HepG2 (cell line): Measurements from ENCODE around the gene BTBD7. TPM values are rescaled to one million over a fixed set of nuclear protein-coding genes. Genes with fewer than 3 reads are reported as not detected.

Experiments used
- ATAC-seq: fragments of 200-7000 bp; cut with Tn5 transposase; 3 replicates; pipeline ENCODE4 v1.9.1; 2020; ENCODE audit warnings: mild to moderate bottlenecking, moderate library complexity
- BruUV-seq: library from RNA; stranded (reverse); fragments of 400-500 nt; replicated peaks from 2 replicates; lab custom pipeline; 2021; lab: Mats Ljungman, UMichigan
- CTCF ChIA-PET: fragments of 300-600 bp; formaldehyde crosslinking; extraction: SDS; loops from one replicate; lab custom pipeline; 2021; ENCODE audit warnings: low total read pairs, inconsistent platforms, low intra/inter-chr PET ratio; lab: Yijun Ruan, JAX
- POLR2A ChIA-PET: fragments of 350-600 bp; sonication (Branson Sonifier 250); formaldehyde crosslinking; loops from one replicate; lab custom pipeline; 2020; ENCODE audit warnings: antibody characterized with exemption, inconsistent platforms; lab: Yijun Ruan, JAX
- DNase-seq: peaks from one replicate; pipeline ENCODE4 v3.0.0-alpha.2; 2015; ENCODE audit warnings: low spot score
- FAIRE-seq: peaks from 3 replicates; lab custom pipeline; 2011; peaks lifted over from hg19 to GRCh38; lab: Jason Lieb, UNC
- H2AFZ ChIP-seq: one replicate; pipeline ENCODE4 v1.6.1; 2011; ENCODE audit warnings: low read length, inconsistent platforms
- H3K27ac ChIP-seq: fragments of 300-600 bp; 3 replicates; pipeline ENCODE4 v1.8.0; 2011; ENCODE audit warnings: mixed run types, mild to moderate bottlenecking, mixed read lengths, low read length, inconsistent platforms; ENCODE audit not compliant: insufficient read depth; ENCODE audit errors: extremely low read length
- H3K27me3 ChIP-seq, 2 experiments: fragments of 200-600 bp in 1 of 2; 2 replicates in 1 of 2; 3 replicates in 1 of 2; pipeline versions ENCODE4 v1.6.0 to v1.8.0; 2011; ENCODE audit warnings: low read length in 2 of 2, mild to moderate bottlenecking in 2 of 2, moderate library complexity in 2 of 2, inconsistent platforms in 1 of 2; ENCODE audit not compliant: insufficient read depth in 2 of 2, control insufficient read depth in 1 of 2
- H3K36me3 ChIP-seq, 2 experiments: fragments of 200-600 bp in 1 of 2; replicated peaks in 1 of 2; 2 replicates in 1 of 2; 3 replicates in 1 of 2; pipeline versions ENCODE4 v1.5.1 to v1.8.0; 2011; ENCODE audit warnings: low read length in 2 of 2, inconsistent platforms in 1 of 2; ENCODE audit not compliant: insufficient read depth in 2 of 2, control insufficient read depth in 1 of 2
- H3K4me1 ChIP-seq: 2 replicates; pipeline ENCODE4 v1.5.1; 2012; ENCODE audit warnings: low read length, inconsistent platforms; ENCODE audit not compliant: insufficient read depth
- H3K4me2 ChIP-seq: 2 replicates; pipeline ENCODE4 v1.6.0; 2011; ENCODE audit warnings: low read depth, low read length, inconsistent platforms
- H3K4me3 ChIP-seq, 3 experiments: fragments of 200-600 bp in 1 of 3; sonication (generic), shearing (Covaris generic) in 1 of 3; replicated peaks in 1 of 3; 2 replicates each; pipeline ENCODE4 v1.5.1; 2011 to 2016; ENCODE audit warnings: low read length in 3 of 3, inconsistent platforms in 2 of 3, low read depth in 2 of 3, mild to moderate bottlenecking in 2 of 3, control low read depth in 1 of 3, mixed read lengths in 1 of 3; ENCODE audit not compliant: insufficient read depth in 1 of 3
- H3K79me2 ChIP-seq: one replicate; pipeline ENCODE4 v1.6.1; 2011; ENCODE audit warnings: low read length, inconsistent platforms; ENCODE audit not compliant: insufficient read depth
- H3K9ac ChIP-seq: 2 replicates; pipeline ENCODE4 v1.6.0; 2011; ENCODE audit warnings: mild to moderate bottlenecking, low read depth, low read length, inconsistent platforms; ENCODE audit not compliant: insufficient read depth
- H3K9me3 ChIP-seq: 2 replicates; pipeline ENCODE4 v1.5.1; 2012; ENCODE audit warnings: mild to moderate bottlenecking, low read length
- H4K20me1 ChIP-seq: 2 replicates; pipeline ENCODE4 v1.6.0; 2011; ENCODE audit warnings: inconsistent platforms, mild to moderate bottlenecking, low read length, moderate library complexity; ENCODE audit not compliant: insufficient read depth
- DMTF1 ChIP-seq: sonication (generic); formaldehyde crosslinking; IDR thresholded peaks from 2 replicates; pipeline ENCODE4 v1.4.0; 2020; ENCODE audit warnings: mild to moderate bottlenecking, missing genetic modification reagents
- FOXJ3 ChIP-seq: sonication (generic); formaldehyde crosslinking; IDR thresholded peaks from 2 replicates; pipeline ENCODE4 v1.4.0; 2020; ENCODE audit warnings: missing genetic modification reagents, mild to moderate bottlenecking, borderline replicate concordance
- JDP2 ChIP-seq: sonication (generic); formaldehyde crosslinking; IDR thresholded peaks from 2 replicates; pipeline ENCODE4 v1.8.1; 2022; ENCODE audit warnings: missing genetic modification reagents, borderline replicate concordance
- NFYB ChIP-seq: sonication (generic); formaldehyde crosslinking; IDR thresholded peaks from 2 replicates; pipeline ENCODE4 v1.4.0; 2020; ENCODE audit warnings: missing genetic modification reagents
- PAF1 ChIP-seq: IDR thresholded peaks from 2 replicates; pipeline ENCODE4 v1.6.1; 2016; ENCODE audit warnings: missing genetic modification reagents, missing compliant biosample characterization
- TFE3 ChIP-seq: IDR thresholded peaks from 2 replicates; pipeline ENCODE4 v1.6.1; 2016
- TMF1 ChIP-seq: sonication (generic); formaldehyde crosslinking; IDR thresholded peaks from 2 replicates; pipeline ENCODE4 v1.8.1; 2022; ENCODE audit warnings: low read depth, missing genetic modification reagents
- ZMYM2 ChIP-seq: sonication (generic); formaldehyde crosslinking; IDR thresholded peaks from 2 replicates; pipeline ENCODE4 v1.8.0; 2022; ENCODE audit warnings: mild to moderate bottlenecking, missing genetic modification reagents
- ZNF101 ChIP-seq: sonication (generic); formaldehyde crosslinking; IDR thresholded peaks from 2 replicates; pipeline ENCODE4 v1.4.0; 2020; ENCODE audit warnings: mild to moderate bottlenecking, low read depth, missing genetic modification reagents, borderline replicate concordance
- ZNF431 ChIP-seq: sonication (generic); formaldehyde crosslinking; IDR thresholded peaks from 2 replicates; pipeline ENCODE4 v1.9.0; 2022; ENCODE audit warnings: missing genetic modification reagents, low read depth, mild to moderate bottlenecking, borderline replicate concordance
- ZNF446 ChIP-seq: sonication (generic); formaldehyde crosslinking; IDR thresholded peaks from 2 replicates; pipeline ENCODE4 v1.5.0; 2020; ENCODE audit warnings: mild to moderate bottlenecking, missing genetic modification reagents
- ZNF543 ChIP-seq: sonication (generic); formaldehyde crosslinking; IDR thresholded peaks from 2 replicates; pipeline ENCODE4 v1.4.0; 2020; ENCODE audit warnings: mild to moderate bottlenecking, missing genetic modification reagents
- ZNF547 ChIP-seq: sonication (generic); formaldehyde crosslinking; IDR thresholded peaks from 2 replicates; pipeline ENCODE4 v1.5.1; 2020; ENCODE audit warnings: mild to moderate bottlenecking, missing genetic modification reagents
- ZNF552 ChIP-seq: sonication (generic); formaldehyde crosslinking; IDR thresholded peaks from 2 replicates; pipeline ENCODE4 v1.9.0; 2022; ENCODE audit warnings: missing genetic modification reagents, mild to moderate bottlenecking, borderline replicate concordance
- ZNF614 ChIP-seq: IDR thresholded peaks from 2 replicates; pipeline ENCODE4 v1.6.1; 2018; ENCODE audit warnings: missing biosample characterization, missing genetic modification reagents, inconsistent platforms, borderline replicate concordance
- in situ Hi-C: cut with HindIII; loops from 2 replicates; pipeline ENCODE4 v1.10.0; 2017; ENCODE audit warnings: low pct_unique_long_range_greater_than_20kb; ENCODE audit not compliant: extremely low pct_ligation_motif_present
- intact Hi-C: fragments of 100-400 bp; cut with micrococcal nuclease; formaldehyde crosslinking; loops from one replicate; pipeline ENCODE4 v1.10.0; 2022; ENCODE audit not compliant: unreplicated experiment
- polyA plus RNA-seq, 8 experiments: library from polyadenylated mRNA; depleted of rRNA in 3 of 8; stranded (reverse) in 7 of 8; unstranded in 1 of 8; fragments of >200 nt; fragmentation: Illumina TruSeq in 4 of 8; extraction: Trizol in 4 of 8; gene quantifications; 2 replicates each; pipeline versions ENCODE4 v1.2.1 to v1.2.3, GENCODE V29; 2011 to 2016; ENCODE audit warnings: low read depth in 4 of 8, missing spikeins in 1 of 8, mixed read lengths in 1 of 8; ENCODE audit not compliant: insufficient read depth in 1 of 8
- total RNA-seq, 5 experiments: library from RNA; depleted of rRNA; stranded (reverse); fragments of >200 nt; fragmentation: Illumina TruSeq; extraction: Trizol; gene quantifications; 2 replicates each; pipeline ENCODE4 v1.2.3, GENCODE V29; 2016; ENCODE audit warnings: low read depth in 1 of 5
- TF ChIP-seq, protein P1 (sequence below): sonication (generic); formaldehyde crosslinking; IDR thresholded peaks from 2 replicates; pipeline ENCODE4 v1.4.0; 2020; ENCODE audit warnings: missing genetic modification reagents

The BTBD7 gene
- total and polyA plus RNA-seq, 2 of the 13 experiments (the other 11 are each of a cell fraction or from before 2014, with no cell fraction given): 11.6 to 15.2 TPM

DNA sequence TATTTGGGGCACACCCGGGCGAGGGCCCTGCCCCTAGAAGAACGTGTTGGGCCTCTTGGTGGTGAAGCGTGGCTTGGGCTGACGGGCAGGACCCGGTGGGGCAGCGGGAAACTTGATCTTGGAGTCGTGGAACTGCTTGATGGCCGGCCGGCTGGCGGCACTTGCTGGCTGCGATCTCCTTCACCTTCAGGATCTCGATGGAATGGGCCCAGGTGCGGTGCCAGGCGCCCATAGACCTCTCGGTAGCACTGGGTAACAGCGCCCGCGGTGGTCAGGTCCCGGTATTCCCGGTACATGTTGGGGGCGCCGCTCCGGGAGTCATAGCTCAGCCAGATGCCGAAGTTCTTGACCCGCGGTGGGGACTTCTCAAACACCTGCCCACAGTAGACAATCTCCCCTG lies 109.3 kb downstream of the BTBD7 start (continued):
- no peak for TF ChIP-seq ZNF552 (CRISPR knock-in tag)
- no peak for TF ChIP-seq ZNF431 (CRISPR knock-in tag)
- no peak for TF ChIP-seq JDP2 (CRISPR knock-in tag)
- TF ChIP-seq TMF1 (CRISPR knock-in tag): no peak
- no peak for TF ChIP-seq NFYB (CRISPR knock-in tag)
- TF ChIP-seq, protein P1, sequence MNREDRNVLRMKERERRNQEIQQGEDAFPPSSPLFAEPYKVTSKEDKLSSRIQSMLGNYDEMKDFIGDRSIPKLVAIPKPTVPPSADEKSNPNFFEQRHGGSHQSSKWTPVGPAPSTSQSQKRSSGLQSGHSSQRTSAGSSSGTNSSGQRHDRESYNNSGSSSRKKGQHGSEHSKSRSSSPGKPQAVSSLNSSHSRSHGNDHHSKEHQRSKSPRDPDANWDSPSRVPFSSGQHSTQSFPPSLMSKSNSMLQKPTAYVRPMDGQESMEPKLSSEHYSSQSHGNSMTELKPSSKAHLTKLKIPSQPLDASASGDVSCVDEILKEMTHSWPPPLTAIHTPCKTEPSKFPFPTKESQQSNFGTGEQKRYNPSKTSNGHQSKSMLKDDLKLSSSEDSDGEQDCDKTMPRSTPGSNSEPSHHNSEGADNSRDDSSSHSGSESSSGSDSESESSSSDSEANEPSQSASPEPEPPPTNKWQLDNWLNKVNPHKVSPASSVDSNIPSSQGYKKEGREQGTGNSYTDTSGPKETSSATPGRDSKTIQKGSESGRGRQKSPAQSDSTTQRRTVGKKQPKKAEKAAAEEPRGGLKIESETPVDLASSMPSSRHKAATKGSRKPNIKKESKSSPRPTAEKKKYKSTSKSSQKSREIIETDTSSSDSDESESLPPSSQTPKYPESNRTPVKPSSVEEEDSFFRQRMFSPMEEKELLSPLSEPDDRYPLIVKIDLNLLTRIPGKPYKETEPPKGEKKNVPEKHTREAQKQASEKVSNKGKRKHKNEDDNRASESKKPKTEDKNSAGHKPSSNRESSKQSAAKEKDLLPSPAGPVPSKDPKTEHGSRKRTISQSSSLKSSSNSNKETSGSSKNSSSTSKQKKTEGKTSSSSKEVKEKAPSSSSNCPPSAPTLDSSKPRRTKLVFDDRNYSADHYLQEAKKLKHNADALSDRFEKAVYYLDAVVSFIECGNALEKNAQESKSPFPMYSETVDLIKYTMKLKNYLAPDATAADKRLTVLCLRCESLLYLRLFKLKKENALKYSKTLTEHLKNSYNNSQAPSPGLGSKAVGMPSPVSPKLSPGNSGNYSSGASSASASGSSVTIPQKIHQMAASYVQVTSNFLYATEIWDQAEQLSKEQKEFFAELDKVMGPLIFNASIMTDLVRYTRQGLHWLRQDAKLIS (CRISPR knock-in tag): no peak

DNA sequence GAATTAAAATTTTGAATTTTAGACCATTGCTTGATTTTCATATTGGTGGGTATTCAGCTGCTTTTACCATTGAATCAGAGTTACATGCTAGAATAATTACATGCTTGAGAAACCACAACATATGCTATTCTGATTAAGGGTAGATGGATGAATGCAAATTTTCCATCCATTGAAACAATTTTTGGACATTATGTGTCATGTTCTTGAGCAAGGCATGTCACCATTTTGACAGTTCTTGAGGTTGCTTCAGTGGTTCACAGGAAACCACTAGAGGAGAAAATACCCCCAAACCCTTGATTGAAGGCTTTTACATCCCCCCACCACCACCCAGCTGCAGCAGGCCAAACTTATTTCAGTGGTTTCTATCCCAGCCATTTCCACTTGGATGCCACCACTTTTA lies 112.3 kb downstream of the BTBD7 start:
- CTCF ChIA-PET: no interaction called here
- TF ChIP-seq ZNF543: no peak
- no peak for TF ChIP-seq ZNF101 (CRISPR knock-in tag)
- no peak for TF ChIP-seq DMTF1 (CRISPR knock-in tag)
- TF ChIP-seq PAF1 (CRISPR knock-in tag): no peak
- TF ChIP-seq ZNF446 (CRISPR knock-in tag): no peak
- no peak for TF ChIP-seq TFE3
- TF ChIP-seq ZNF614: no peak
- TF ChIP-seq ZNF547 (CRISPR knock-in tag): no peak
- no peak for TF ChIP-seq ZMYM2 (CRISPR knock-in tag)
- TF ChIP-seq FOXJ3 (CRISPR knock-in tag): no peak

More for the DNA sequence above, 112.3 kb downstream of the BTBD7 start:
- Histone ChIP-seq H3K9ac (no peak overlapping the region), H3K27ac (no peak overlapping the region), H3K4me3 (no peak overlapping the region), H3K9me3 (no peaks in the 10 kb centered on the region), H3K36me3 (peaks cover 0 to 11% of the 10 kb centered on the region in 2 experiments; a peak in 3 of 5 replicates), H3K4me2 (no peak overlapping the region), H4K20me1 (no peaks in the 10 kb centered on the region), H3K27me3 (no peaks in the 10 kb centered on the region), H2AFZ (no peak overlapping the region), H3K4me1 (no peaks in the 10 kb centered on the region), H3K79me2 (no peaks in the 10 kb centered on the region)
- FAIRE-seq (no peak), ATAC-seq (no peak), DNase-seq (no peak)
- BruUV-seq: no TSS peak
- intact Hi-C loops (no loop called here), in situ Hi-C loops (no loop called here)
- POLR2A ChIA-PET: no interaction called here
